Measurements from ENCODE around the gene NMNAT3. TPM values are rescaled to one million over a fixed set of nuclear protein-coding genes. Genes with fewer than 3 reads are reported as not detected.

NMNAT3 gene
- total RNA-seq, 4 donors from 2014 or later: 9.6 to 17.1 (median 11.3) TPM

GRCh38 chr3:139558351-139559266, 119.2 kb downstream of the NMNAT3 start:
- TF ChIP-seq POLR2A (IDR thresholded peaks at IDR 0.05) (no peak), EP300 (IDR thresholded peaks at IDR 0.05) (no peak), POLR2AphosphoS5 (IDR thresholded peaks at IDR 0.05) (no peak)
- TF ChIP-seq, protein P1, sequence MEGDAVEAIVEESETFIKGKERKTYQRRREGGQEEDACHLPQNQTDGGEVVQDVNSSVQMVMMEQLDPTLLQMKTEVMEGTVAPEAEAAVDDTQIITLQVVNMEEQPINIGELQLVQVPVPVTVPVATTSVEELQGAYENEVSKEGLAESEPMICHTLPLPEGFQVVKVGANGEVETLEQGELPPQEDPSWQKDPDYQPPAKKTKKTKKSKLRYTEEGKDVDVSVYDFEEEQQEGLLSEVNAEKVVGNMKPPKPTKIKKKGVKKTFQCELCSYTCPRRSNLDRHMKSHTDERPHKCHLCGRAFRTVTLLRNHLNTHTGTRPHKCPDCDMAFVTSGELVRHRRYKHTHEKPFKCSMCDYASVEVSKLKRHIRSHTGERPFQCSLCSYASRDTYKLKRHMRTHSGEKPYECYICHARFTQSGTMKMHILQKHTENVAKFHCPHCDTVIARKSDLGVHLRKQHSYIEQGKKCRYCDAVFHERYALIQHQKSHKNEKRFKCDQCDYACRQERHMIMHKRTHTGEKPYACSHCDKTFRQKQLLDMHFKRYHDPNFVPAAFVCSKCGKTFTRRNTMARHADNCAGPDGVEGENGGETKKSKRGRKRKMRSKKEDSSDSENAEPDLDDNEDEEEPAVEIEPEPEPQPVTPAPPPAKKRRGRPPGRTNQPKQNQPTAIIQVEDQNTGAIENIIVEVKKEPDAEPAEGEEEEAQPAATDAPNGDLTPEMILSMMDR (IDR thresholded peaks at IDR 0.05): no peak

GRCh38 chr3:139557041-139557440, 120.7 kb downstream of the NMNAT3 start:
- Histone ChIP-seq H3K9me3 (no peaks in the 10 kb centered on the region), H3K4me3 (no peak overlapping the region), H3K4me1 (no peaks in the 10 kb centered on the region), H3K36me3 (peaks cover 0 to 23% of the 10 kb centered on the region in 2 donors), H3K27ac (no peak overlapping the region), H3K27me3 (no peaks in the 10 kb centered on the region)
- 89 to 96% methylated on average over 2 of the region's 3 CpGs for WGBS, 2 donors (ENCODE audit: low coverage in 1 of 2)
- ATAC-seq: no peak
- TF ChIP-seq POLR2AphosphoS5 (IDR thresholded peaks at IDR 0.05): no peak
- TF ChIP-seq EP300 (IDR thresholded peaks at IDR 0.05): no peak
- TF ChIP-seq POLR2A (IDR thresholded peaks at IDR 0.05): no peak
- TF ChIP-seq, protein P1 (IDR thresholded peaks at IDR 0.05): no peak

More at GRCh38 chr3:139558351-139559266, 119.2 kb downstream of the NMNAT3 start:
- no peak overlapping the region for H3K27ac ChIP-seq
- H3K4me3 ChIP-seq: no peak overlapping the region
- H3K27me3 ChIP-seq: no peaks in the 10 kb centered on the region
- peaks cover 0 to 23% of the 10 kb centered on the region in 2 donors for H3K36me3 ChIP-seq
- ATAC-seq: no peak
- H3K4me1 ChIP-seq: no peaks in the 10 kb centered on the region
- WGBS, 2 donors (ENCODE audit: low coverage in 1 of 2): 58 to 67% methylated on average over 2 of the region's 2 CpGs
- H3K9me3 ChIP-seq: no peaks in the 10 kb centered on the region

DNA sequence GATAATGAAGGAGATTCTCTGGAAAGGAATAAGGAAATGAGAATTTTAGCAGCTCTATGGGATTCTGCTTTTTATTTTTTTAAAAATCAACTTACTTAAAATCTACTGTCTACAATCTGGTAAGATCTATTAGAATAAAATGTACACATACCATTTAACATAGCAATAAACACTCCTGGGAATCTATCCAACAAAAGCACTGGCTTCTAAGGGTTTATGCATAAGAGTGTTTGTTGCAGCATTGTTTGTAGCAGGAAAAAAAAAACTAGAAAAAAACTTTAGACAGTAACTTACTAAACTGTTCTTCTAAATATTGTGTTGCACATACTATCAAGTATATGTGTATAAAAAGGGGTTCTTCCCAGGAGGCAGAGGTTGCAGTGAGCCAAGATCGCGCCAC, 122.5 kb downstream of the NMNAT3 start:
- no peaks in the 10 kb centered on the region for H3K4me1 ChIP-seq

GRCh38 chr3:139554628-139555027, 123.1 kb downstream of the NMNAT3 start:
- Histone ChIP-seq H3K4me3 (no peak overlapping the region), H3K27ac (no peak overlapping the region)

More for the DNA sequence above, 122.5 kb downstream of the NMNAT3 start:
- WGBS, 2 donors (ENCODE audit: low coverage in 1 of 2): 81 to 100% methylated on average over 2 of the region's 2 CpGs
- no peaks in the 10 kb centered on the region for H3K9me3 ChIP-seq
- H3K36me3 ChIP-seq: peaks cover 0 to 15% of the 10 kb centered on the region in 2 donors
- TF ChIP-seq POLR2AphosphoS5 (IDR thresholded peaks at IDR 0.05) (no peak), POLR2A (IDR thresholded peaks at IDR 0.05) (no peak), EP300 (IDR thresholded peaks at IDR 0.05) (no peak)
- TF ChIP-seq, protein P1 (IDR thresholded peaks at IDR 0.05): no peak
- H3K4me3 ChIP-seq: no peak overlapping the region
- ATAC-seq: no peak
- no peaks in the 10 kb centered on the region for H3K27me3 ChIP-seq
- H3K27ac ChIP-seq: no peak overlapping the region

More at GRCh38 chr3:139554628-139555027, 123.1 kb downstream of the NMNAT3 start:
- Histone ChIP-seq H3K9me3 (no peaks in the 10 kb centered on the region), H3K27me3 (no peaks in the 10 kb centered on the region), H3K36me3 (peaks cover 0 to 12% of the 10 kb centered on the region in 2 donors), H3K4me1 (no peaks in the 10 kb centered on the region)
- no peak for ATAC-seq
- TF ChIP-seq POLR2A (IDR thresholded peaks at IDR 0.05) (no peak), POLR2AphosphoS5 (IDR thresholded peaks at IDR 0.05) (no peak), EP300 (IDR thresholded peaks at IDR 0.05) (no peak)
- TF ChIP-seq, protein P1 (IDR thresholded peaks at IDR 0.05): no peak
